Upper lobe of right lung (tissue), 1 donor: ENCODE results near the gene AP2B1. TPM values are rescaled to one million over a fixed set of nuclear protein-coding genes. Genes with fewer than 3 reads are reported as not detected.
A peak's percentile ranks its signal among the peaks of the same experiment; 100 is the strongest.

ENCODE experiments used
- ATAC-seq: fragments of 200-7000 bp; cut with Tn5 transposase; one replicate; pipeline ENCODE4 v1.9.1; 2020; ENCODE audit warnings: mild to moderate bottlenecking, moderate library complexity
- DNase-seq: peaks from one replicate; pipeline ENCODE4 v3.0.0-alpha.2; 2020
- H3K27ac ChIP-seq: fragments of 200-600 bp; one replicate; pipeline ENCODE4 v1.8.0; 2022
- H3K27me3 ChIP-seq: fragments of 200-600 bp; one replicate; pipeline ENCODE4 v1.8.0; 2022; ENCODE audit warnings: mild to moderate bottlenecking
- H3K36me3 ChIP-seq: fragments of 200-600 bp; one replicate; pipeline ENCODE4 v1.8.0; 2022
- H3K4me1 ChIP-seq: fragments of 200-600 bp; one replicate; pipeline ENCODE4 v1.8.0; 2022
- H3K4me3 ChIP-seq: fragments of 200-600 bp; one replicate; pipeline ENCODE4 v1.8.0; 2022; ENCODE audit warnings: mild to moderate bottlenecking
- H3K9me3 ChIP-seq: fragments of 200-600 bp; one replicate; pipeline ENCODE4 v1.8.0; 2022
- intact Hi-C: fragments of 100-400 bp; cut with DNase I; formaldehyde crosslinking; loops from one replicate; pipeline ENCODE4 v1.11.0; 2022
- total RNA-seq: library from RNA; stranded (reverse); fragmentation: NEBNext Ultra II Directional; extraction: Animal tissue kit (Norgen Biotek cat#: 25700); gene quantifications from one replicate; pipeline ENCODE4 v1.2.1, GENCODE V29; 2021
- TF ChIP-seq, protein P1 (sequence below): fragments of 200-600 bp; IDR thresholded peaks from one replicate; pipeline ENCODE4 v1.8.0; 2022; ENCODE audit warnings: antibody characterized with exemption
- donor health status: DM: no; HTN: yes; CAD: no; lungs with severe emphysema.

AP2B1 gene
- total RNA-seq, 1 donor from 2014 or later: 153 TPM

DNA sequence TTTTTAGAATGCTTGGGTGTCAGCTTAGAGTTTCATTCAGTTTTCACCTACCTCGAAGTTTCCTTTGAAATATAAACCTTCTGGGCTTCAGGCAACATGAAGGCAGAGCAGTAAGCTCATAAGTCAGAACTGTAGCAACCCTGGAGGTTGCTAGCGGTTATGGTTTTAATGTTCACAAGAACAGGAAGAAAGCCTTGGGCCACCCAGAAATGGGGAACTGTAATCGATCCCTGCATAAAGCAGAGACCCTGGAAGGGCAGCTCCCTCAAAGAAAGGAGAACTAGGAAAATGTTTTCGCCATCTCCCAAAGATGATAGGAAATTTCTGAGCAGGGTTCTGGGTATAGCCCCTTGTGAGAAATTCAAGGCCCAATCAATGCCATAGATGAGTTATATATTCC, 96.5 kb downstream of the AP2B1 start:
- Histone ChIP-seq H3K27me3 (no peaks in the 10 kb centered on the region), H3K36me3 (peaks cover 86% of the 10 kb centered on the region), H3K9me3 (no peaks in the 10 kb centered on the region), H3K27ac (no peak overlapping the region), H3K4me1 (no peaks in the 10 kb centered on the region), H3K4me3 (no peak overlapping the region)
- intact Hi-C loops: no loop called here
- no peak for DNase-seq
- TF ChIP-seq, protein P1, sequence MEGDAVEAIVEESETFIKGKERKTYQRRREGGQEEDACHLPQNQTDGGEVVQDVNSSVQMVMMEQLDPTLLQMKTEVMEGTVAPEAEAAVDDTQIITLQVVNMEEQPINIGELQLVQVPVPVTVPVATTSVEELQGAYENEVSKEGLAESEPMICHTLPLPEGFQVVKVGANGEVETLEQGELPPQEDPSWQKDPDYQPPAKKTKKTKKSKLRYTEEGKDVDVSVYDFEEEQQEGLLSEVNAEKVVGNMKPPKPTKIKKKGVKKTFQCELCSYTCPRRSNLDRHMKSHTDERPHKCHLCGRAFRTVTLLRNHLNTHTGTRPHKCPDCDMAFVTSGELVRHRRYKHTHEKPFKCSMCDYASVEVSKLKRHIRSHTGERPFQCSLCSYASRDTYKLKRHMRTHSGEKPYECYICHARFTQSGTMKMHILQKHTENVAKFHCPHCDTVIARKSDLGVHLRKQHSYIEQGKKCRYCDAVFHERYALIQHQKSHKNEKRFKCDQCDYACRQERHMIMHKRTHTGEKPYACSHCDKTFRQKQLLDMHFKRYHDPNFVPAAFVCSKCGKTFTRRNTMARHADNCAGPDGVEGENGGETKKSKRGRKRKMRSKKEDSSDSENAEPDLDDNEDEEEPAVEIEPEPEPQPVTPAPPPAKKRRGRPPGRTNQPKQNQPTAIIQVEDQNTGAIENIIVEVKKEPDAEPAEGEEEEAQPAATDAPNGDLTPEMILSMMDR: no peak
- ATAC-seq: peak; percentile 81

GRCh38 chr17:35684055-35684802, 97.1 kb downstream of the AP2B1 start:
- no peaks in the 10 kb centered on the region for H3K27me3 ChIP-seq
- ATAC-seq (no peak), DNase-seq (no peak)
- H3K36me3 ChIP-seq: peaks cover 92% of the 10 kb centered on the region
- H3K9me3 ChIP-seq: no peaks in the 10 kb centered on the region
- intact Hi-C loops: no loop called here
- no peak overlapping the region for H3K27ac ChIP-seq
- H3K4me1 ChIP-seq: no peaks in the 10 kb centered on the region
- TF ChIP-seq, protein P1: no peak
- H3K4me3 ChIP-seq: no peak overlapping the region

GRCh38 chr17:35692512-35693210, 105.5 kb downstream of the AP2B1 start:
- H3K4me3 ChIP-seq: no peak overlapping the region
- no peaks in the 10 kb centered on the region for H3K27me3 ChIP-seq
- TF ChIP-seq, protein P1: no peak
- H3K27ac ChIP-seq: no peak overlapping the region
- intact Hi-C loops: no loop called here
- peaks cover 78% of the 10 kb centered on the region for H3K36me3 ChIP-seq
- DNase-seq (no peak), ATAC-seq (no peak)
- H3K9me3 ChIP-seq: no peaks in the 10 kb centered on the region
- H3K4me1 ChIP-seq: no peaks in the 10 kb centered on the region

GRCh38 chr17:35693662-35694061, 106.5 kb downstream of the AP2B1 start:
- Histone ChIP-seq H3K9me3 (no peaks in the 10 kb centered on the region), H3K4me1 (no peaks in the 10 kb centered on the region), H3K36me3 (peaks cover 73% of the 10 kb centered on the region), H3K27ac (no peak overlapping the region), H3K27me3 (no peaks in the 10 kb centered on the region), H3K4me3 (no peak overlapping the region)
- no peak for ATAC-seq
- DNase-seq: no peak
- intact Hi-C loops: no loop called here
- TF ChIP-seq, protein P1: no peak

GRCh38 chr17:35694906-35695305, 107.8 kb downstream of the AP2B1 start:
- no peaks in the 10 kb centered on the region for H3K4me1 ChIP-seq
- H3K4me3 ChIP-seq: no peak overlapping the region
- ATAC-seq: no peak
- H3K36me3 ChIP-seq: peaks cover 62% of the 10 kb centered on the region
- H3K27me3 ChIP-seq: no peaks in the 10 kb centered on the region
- H3K27ac ChIP-seq: no peak overlapping the region
- no peaks in the 10 kb centered on the region for H3K9me3 ChIP-seq
- TF ChIP-seq, protein P1: no peak
- intact Hi-C loops: no loop called here
- no peak for DNase-seq
